WTC11 (cell line): ENCODE measurements around the gene C2orf15.

Source experiments
- ATF3 ChIP-seq: sonication (generic); formaldehyde crosslinking; conservative IDR thresholded peaks from 2 replicates; pipeline ENCODE4 v1.8.1; 2022; ENCODE audit warnings: mild to moderate bottlenecking, missing genetic modification reagents
- CTCF ChIP-seq: fragments of 200-600 bp; IDR thresholded peaks from 2 replicates; pipeline ENCODE4 v1.8.0; 2022; ENCODE audit warnings: antibody characterized with exemption
- STAT6 ChIP-seq: sonication (generic); formaldehyde crosslinking; conservative IDR thresholded peaks from 2 replicates; pipeline ENCODE4 v1.8.1; 2023; ENCODE audit warnings: mild to moderate bottlenecking, low read depth, missing genetic modification reagents, moderate library complexity

- TF ChIP-seq CTCF, result no peak
- TF ChIP-seq ATF3 (CRISPR knock-in tag), result no peak
- TF ChIP-seq STAT6 (CRISPR knock-in tag), result no peak
Observed at GRCh38 chr2:99156891-99157290, 15.4 kb downstream of the C2orf15 start.
